ENCODE measurements around the gene ZNF804B.

ZNF804B gene

GRCh38 chr7:89265631-89266030 is 506.1 kb downstream of the ZNF804B start:
- no peak for DNase-seq (ENCODE audit: low read depth)

GRCh38 chr7:89283302-89283701 is 523.8 kb downstream of the ZNF804B start:
- no peak for DNase-seq (ENCODE audit: low read depth)

- no peak for DNase-seq (ENCODE audit: low read depth)
Observed at GRCh38 chr7:89308535-89308934, 549.0 kb downstream of the ZNF804B start.

- DNase-seq (ENCODE audit: low read depth), result no peak
Observed at GRCh38 chr7:89311886-89312285, 552.4 kb downstream of the ZNF804B start.

GRCh38 chr7:89312551-89312950 is 553.1 kb downstream of the ZNF804B start:
- no peak for DNase-seq (ENCODE audit: low read depth)

- DNase-seq (ENCODE audit: low read depth), result no peak
Observed at GRCh38 chr7:89316584-89317251, 557.2 kb downstream of the ZNF804B start.

GRCh38 chr7:89332026-89332425 is 572.5 kb downstream of the ZNF804B start:
- DNase-seq (ENCODE audit: low read depth), result no peak

- DNase-seq (ENCODE audit: low read depth), result no peak
Observed at GRCh38 chr7:89334797-89335196, 575.3 kb downstream of the ZNF804B start.

- DNase-seq (ENCODE audit: low read depth), result no peak
Observed at GRCh38 chr7:89335490-89335889, 576.0 kb downstream of the ZNF804B start.

GRCh38 chr7:89336121-89336520 is 576.6 kb downstream of the ZNF804B start:
- no peak for DNase-seq (ENCODE audit: low read depth)

GRCh38 chr7:89339748-89340147 is 580.2 kb downstream of the ZNF804B start:
- no peak for DNase-seq (ENCODE audit: low read depth)

- no peak for DNase-seq (ENCODE audit: low read depth)
Observed at GRCh38 chr7:89357121-89357520, 597.6 kb downstream of the ZNF804B start.

GRCh38 chr7:89377219-89377618 is 617.7 kb downstream of the ZNF804B start:
- DNase-seq (ENCODE audit: low read depth), result no peak

- DNase-seq (ENCODE audit: low read depth), result no peak
Observed at GRCh38 chr7:89385411-89385810, 625.9 kb downstream of the ZNF804B start.

All from stimulated activated CD8-positive, alpha-beta memory T cell treated with anti-CD3 and anti-CD28 coated beads, Interleukin-4, amount 100 ng/mL, for 24 hours (primary cell).